Stimulated activated naive CD4-positive, alpha-beta T cell (primary cell): ENCODE measurements around the gene CDH23.

Experiments used
- DNase-seq, 6 experiments: peaks; one replicate each; lab custom pipeline; 2025; lab: John Stamatoyannopoulos, UW

CDH23 gene

DNA sequence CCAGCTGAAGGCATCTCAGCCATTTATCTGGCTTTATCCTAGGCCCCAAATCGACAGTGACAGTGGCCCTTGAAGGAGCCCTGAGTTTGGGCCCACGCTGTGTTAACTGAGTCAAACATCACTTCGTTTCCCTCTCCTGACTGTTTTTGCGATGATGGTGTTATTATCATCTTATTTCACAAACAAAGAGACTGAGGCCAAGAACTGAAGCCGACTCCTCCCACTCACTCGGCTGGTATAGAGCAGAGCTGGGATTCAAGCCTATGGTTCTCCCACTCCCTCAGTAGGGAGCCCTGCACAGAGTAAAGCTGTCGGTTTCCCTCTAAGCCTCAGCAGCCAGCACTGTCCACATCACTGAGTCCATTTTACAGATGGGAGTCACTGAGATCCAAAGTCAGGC, 141.0 kb downstream of the CDH23 start:
- no peak for DNase-seq

GRCh38 chr10:71538608-71539260, 142.0 kb downstream of the CDH23 start:
- no peak for DNase-seq

- no peak for DNase-seq
These were observed 142.9 kb downstream of the CDH23 start for GRCh38 chr10:71539442-71540118.

DNA sequence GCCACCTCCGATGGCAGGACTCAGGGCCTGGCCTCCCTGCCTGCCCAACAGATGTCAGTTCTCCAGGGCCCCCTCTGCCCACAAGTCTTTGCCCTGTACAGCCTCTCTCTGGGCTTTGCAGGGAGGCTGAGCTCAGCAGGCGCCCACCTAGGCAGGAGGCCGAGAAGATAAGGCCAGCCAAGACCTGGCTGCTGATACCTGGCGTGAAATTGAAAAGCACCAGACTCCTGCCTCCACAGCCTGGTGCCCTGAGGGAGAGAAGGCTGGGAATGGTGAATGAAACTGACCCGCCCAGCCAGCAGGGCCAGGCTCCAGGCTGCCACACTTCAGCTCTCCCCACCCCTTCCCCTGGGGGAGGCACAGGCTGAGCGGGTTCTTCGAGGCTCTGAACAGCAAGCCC, 145.8 kb downstream of the CDH23 start:
- DNase-seq = no peak

DNA sequence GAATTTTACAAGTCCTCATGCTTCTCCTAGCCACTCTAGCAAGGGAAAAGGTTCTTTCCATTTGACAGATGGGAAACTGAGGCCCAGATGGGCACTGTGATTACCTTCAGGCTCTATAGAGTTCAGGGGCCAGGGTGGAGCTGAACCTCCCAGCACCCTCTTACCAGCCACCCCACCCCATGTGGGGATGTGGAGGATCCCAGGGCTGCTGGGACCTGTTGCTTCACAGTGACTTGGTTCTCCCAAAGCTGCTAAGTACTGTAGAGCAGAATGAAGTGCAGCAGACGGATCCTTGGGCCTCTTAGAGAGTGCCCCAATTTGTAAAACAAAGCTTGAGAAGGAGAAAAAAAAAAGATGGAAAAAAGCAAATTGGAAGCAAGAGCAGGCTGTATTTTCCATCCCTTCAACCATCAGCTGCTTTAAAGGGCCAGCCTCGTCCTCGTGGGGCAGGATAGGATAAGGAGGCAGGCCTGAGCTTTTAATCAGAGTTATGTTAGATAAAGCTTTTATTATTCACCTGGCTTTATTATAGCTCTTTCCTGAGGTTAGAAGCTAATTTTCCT, 147.0 kb downstream of the CDH23 start:
- no peak for DNase-seq

DNA sequence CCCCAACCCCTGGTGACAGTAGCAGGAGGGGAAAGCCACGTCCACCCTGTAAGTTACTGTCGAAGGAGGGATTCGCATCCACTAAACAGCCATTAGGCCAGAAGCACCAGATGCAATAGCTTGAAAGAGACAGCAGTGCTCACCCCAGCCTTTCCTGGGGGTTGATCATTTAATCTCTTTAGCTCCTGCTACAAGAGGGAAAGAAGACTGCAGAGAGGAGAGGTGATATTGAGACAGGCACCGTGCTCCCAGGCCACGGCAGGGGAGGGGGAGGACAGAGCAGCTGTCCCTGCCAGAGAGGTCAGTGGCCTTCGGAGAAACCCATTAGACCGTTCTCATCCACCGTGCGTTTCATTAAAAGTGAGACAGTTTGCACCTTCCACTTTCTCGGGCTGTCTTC, 148.3 kb downstream of the CDH23 start:
- no peak for DNase-seq

- no peak for DNase-seq
These were observed 149.5 kb downstream of the CDH23 start for GRCh38 chr10:71546220-71546619.

GRCh38 chr10:71547312-71547711, 150.6 kb downstream of the CDH23 start:
- no peak for DNase-seq

GRCh38 chr10:71547876-71548846, 151.4 kb downstream of the CDH23 start:
- DNase-seq = no peak

DNA sequence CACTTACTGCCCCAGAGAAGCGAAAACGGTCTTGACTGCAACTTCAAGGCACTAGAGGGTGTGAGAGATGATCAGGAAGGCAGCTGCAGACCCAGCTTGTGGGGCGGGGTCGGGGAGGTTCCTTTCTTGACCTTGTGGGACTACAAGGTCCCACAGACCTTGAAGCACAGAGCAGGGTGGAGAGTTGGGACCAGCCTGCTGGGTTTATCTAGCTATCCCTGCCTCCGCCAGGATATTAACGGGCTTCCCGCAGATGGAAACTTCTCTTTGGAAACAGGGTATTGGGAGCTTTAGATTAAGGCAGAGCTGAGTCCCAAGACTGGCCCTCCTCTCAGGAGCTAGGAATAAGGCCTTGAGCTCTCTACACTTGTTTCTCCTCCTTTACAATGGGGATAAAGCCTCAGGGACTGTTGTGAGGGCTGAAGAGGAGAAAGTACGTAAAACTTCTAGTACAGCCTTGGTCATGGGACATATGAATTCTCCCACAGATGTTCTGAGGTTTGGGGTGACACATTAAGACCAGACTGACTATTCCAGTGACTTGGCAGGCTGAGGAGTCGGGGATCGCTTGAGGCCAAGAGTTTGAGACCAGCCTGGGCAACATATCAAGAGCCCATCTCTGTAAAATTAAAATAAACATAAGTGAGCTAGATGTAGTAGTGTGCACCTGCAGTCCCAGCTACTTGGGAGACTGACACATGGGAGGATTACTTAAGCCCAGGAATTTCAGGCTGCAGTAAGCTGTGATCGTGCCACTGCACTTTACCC, 153.2 kb downstream of the CDH23 start:
- no peak for DNase-seq

DNA sequence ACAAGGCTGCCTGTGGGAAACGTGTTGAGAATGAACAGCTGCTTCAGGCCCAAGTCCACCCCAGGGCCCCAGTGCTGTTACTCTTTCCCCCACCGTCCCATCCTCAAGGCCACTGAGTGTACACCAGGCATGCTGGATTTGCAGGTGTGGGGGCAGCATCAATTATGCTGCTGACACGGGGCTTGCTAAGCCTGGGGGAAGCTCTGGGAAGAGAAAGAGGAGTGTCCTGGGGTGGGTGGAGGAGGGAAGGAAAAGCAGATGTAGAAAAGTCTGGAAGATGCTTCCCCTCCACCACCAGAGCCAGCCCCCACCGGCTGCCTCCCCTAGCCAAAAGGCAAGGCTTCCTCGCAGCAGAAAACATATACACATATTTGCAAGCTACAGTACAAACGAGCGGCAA, 153.9 kb downstream of the CDH23 start:
- DNase-seq = no peak

GRCh38 chr10:71551970-71552369, 155.2 kb downstream of the CDH23 start:
- no peak for DNase-seq

DNA sequence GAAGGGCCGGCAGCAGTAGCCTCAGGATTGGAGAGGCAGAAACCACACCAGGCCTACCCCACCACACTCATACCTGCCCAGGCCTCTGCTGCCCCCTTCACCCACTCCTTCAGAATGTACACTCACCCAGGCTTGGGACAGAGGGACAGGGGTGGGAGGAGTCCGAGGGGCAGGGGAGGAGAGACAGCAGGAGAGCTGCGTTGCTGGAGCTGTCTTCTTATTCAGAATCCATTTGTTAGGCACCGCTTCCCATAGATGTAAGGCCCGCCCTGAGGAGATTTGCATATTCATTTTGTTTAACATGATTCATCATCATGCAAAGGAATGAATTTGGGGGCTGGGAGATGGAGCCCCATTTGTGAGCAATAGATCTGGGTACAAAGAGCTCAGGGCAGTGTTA, 156.7 kb downstream of the CDH23 start:
- DNase-seq = no peak

DNA sequence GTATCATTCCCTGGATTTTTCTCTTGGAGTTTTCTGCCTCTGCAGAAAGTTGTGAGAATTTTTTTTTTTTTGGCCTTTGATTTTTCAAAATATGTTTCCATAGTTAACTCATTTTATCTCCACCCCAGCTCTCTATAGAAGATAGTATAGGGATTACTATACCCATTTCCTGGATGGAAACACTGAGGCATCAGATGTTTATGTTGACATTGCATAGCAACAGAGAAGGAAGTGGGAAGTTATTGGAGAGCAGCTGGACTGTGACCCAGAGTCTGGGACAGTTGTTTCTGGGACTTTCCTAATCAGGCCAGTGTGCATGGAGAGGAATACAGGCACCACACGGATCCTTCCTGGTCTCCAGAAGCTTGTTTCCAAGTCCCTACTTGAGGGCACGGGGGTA, 158.0 kb downstream of the CDH23 start:
- DNase-seq = no peak

DNA sequence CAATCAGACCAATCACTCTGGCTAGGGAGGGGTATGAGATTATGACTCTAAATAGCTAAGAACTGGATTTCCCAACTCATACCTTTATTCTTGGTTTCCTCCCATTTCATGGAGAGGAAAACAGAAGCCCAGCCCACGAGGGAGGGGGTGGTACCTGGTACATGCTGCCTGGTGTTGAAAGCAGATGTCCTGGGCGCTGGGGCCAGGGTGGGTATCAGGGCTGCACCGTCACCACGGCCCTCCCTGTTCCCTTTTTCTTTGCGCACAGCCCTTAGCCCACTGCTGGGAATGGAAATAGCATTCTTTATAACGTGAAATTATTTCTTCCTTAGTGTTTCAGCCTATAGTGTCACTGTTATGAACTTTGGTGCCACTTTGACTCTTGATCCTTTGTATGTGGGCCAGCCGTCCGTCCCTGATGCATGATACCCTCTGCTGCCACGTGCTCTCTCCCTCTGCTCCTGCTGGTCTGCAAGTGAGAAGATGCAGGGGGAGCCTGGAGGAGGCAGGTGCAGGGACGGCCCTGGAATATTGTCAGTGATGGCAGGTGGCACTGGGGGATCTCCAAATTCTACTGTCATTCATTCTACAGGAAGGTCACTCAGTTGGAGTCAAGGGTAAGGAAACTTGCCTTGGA, 158.5 kb downstream of the CDH23 start:
- no peak for DNase-seq

DNA sequence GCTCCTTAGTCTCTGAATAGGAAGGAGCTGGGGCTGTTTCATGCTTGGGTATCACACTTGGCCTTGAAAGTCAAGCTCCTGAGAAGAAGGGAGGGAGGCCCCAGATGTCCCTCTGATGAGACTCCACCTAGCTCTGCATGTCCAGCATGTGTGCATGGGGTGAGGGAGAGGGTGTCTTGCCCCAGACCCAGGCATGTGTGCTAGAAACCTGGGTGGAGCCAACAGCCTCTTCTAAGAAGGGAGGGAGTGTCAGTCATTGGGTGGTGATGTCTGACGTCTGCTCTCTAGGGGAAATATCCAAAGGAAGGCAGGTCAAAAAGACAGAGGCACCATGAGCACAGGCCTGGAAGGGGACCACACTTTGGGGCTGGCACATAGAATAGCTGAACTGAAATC, 159.0 kb downstream of the CDH23 start:
- DNase-seq = no peak

GRCh38 chr10:71558991-71559390, 162.3 kb downstream of the CDH23 start:
- no peak for DNase-seq

DNA sequence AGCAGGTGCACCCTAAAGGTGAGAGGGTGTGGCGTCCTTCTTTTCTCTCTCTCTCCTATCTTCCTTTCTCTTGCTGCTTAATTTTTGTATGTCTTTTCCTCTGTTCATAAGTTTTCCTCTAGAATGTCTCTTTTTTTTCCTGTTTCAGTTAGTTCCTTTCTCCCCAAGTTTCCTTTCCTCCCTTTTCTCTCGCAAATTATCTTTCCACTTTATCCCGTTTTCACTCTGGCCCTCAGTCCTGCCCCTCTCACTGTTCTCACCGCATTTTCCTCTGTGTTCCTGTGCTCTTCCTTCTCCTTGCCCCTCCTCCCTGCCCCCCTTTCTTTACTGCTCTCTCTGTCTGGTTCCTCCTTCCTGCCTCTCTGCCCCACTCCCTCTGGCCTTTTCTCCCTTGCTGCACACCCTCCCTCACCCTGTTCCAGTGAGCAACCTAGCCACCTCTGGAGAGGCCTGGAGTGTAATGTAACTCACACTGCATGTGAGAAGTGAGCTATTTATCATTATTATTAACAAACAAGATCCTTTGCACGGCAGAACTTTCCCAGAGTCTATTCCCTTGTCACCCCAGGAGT, 164.4 kb downstream of the CDH23 start:
- no peak for DNase-seq

DNA sequence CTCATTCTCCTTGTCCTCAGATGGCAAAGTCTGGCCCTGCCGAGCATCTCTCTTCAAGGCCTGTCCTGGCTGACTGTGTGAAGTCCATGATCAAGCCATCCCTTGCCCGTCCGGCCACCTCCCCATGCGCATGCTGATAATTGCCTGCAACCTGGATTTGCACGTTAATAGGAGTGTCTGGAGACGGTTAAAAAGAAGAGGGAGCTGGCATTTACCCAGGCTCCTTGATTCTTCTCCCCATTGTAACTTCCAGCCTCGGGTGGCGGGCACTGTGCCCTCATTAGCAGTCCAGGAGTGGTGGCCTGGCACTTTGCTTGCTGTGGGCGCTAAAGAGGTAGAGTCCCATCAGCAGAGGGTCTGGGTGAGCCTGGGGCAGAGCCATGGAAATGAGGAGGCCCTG, 165.5 kb downstream of the CDH23 start:
- DNase-seq = no peak

DNA sequence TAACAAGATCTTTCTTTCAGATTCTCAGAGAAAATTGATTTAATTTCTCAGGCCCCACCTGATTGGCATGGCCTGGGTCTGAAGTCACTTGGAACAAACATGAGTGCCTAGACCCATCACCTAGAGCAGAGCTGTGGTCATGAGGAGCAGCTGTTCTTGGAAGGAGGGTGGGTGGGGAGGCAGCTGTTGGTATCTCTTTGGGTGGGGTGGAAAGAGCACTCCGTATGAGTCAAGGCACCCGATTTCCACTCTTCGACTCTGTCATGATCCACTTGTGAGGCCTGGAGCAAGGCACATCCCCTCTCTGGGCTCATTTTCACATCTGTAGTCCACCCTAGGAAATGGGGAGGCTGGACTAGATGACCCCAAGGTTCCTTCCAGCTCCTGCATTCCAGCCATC, 166.2 kb downstream of the CDH23 start:
- no peak for DNase-seq
